Neural cell (in vitro differentiated cells): Measurements from ENCODE around the gene DNMBP. TPM values are rescaled to one million over a fixed set of nuclear protein-coding genes. Genes with fewer than 3 reads are reported as not detected.

Experiments
- H2AFZ ChIP-seq: fragments of 200-600, 300-800 bp; sonication (generic), shearing (Covaris generic); 2 replicates; pipeline ENCODE4 v1.6.0; 2014; ENCODE audit warnings: low read depth, mild to moderate bottlenecking, antibody characterized with exemption, low read length, moderate library complexity
- H3F3A ChIP-seq: fragments of 200-600 bp; shearing (Covaris generic); 2 replicates; pipeline ENCODE4 v1.6.1; 2016; ENCODE audit warnings: mild to moderate bottlenecking, moderate library complexity, mixed read lengths, antibody characterized with exemption, low read length; ENCODE audit not compliant: insufficient read depth, poor library complexity, severe bottlenecking
- H3K27ac ChIP-seq: fragments of 200-600, 300-800 bp; sonication (generic), shearing (Covaris generic); 2 replicates; pipeline ENCODE4 v1.5.1; 2014; ENCODE audit warnings: mild to moderate bottlenecking, low read length, moderate library complexity
- H3K27me3 ChIP-seq: fragments of 300-800, 200-600 bp; sonication (generic), shearing (Covaris generic); 2 replicates; pipeline ENCODE4 v1.6.0; 2014; ENCODE audit warnings: mild to moderate bottlenecking, low read depth, low read length, moderate library complexity; ENCODE audit not compliant: insufficient read depth
- H3K36me3 ChIP-seq: fragments of 300-800, 200-600 bp; sonication (generic), shearing (Covaris generic); 2 replicates; pipeline ENCODE4 v1.5.1; 2014; ENCODE audit warnings: mild to moderate bottlenecking, antibody characterized with exemption, low read length, moderate library complexity; ENCODE audit not compliant: insufficient read depth
- H3K4me2 ChIP-seq: fragments of 300-800, 200-600 bp; sonication (generic), shearing (Covaris generic); 2 replicates; pipeline ENCODE4 v1.6.0; 2014; ENCODE audit warnings: mild to moderate bottlenecking, low read length
- H3K4me3 ChIP-seq: fragments of 300-800, 200-600 bp; sonication (generic), shearing (Covaris generic); 2 replicates; pipeline ENCODE4 v1.5.1; 2014; ENCODE audit warnings: mild to moderate bottlenecking, low read length, moderate library complexity
- H3K79me2 ChIP-seq: fragments of 200-600 bp; shearing (Covaris generic); replicated peaks from 2 replicates; pipeline ENCODE4 v1.6.0; 2014; ENCODE audit warnings: mild to moderate bottlenecking, low read length, moderate library complexity; ENCODE audit not compliant: insufficient read depth
- H3K9ac ChIP-seq: fragments of 300-800, 200-600 bp; sonication (generic), shearing (Covaris generic); 2 replicates; pipeline ENCODE4 v1.6.1; 2016; ENCODE audit warnings: mild to moderate bottlenecking, low read length, mixed read lengths
- H3K9me2 ChIP-seq: fragments of 200-600 bp; shearing (Covaris generic); 2 replicates; pipeline ENCODE4 v1.6.1; 2016; ENCODE audit warnings: mild to moderate bottlenecking, low read length, mixed read lengths; ENCODE audit not compliant: insufficient read depth
- H3K9me3 ChIP-seq: fragments of 200-600, 300-800 bp; sonication (generic), shearing (Covaris generic); 2 replicates; pipeline ENCODE4 v1.6.1; 2016; ENCODE audit warnings: mild to moderate bottlenecking, mixed run types, low read length, moderate library complexity, mixed read lengths
- H4K20me1 ChIP-seq: fragments of 200-600 bp; shearing (Covaris generic); 2 replicates; pipeline ENCODE4 v1.6.1; 2016; ENCODE audit warnings: mild to moderate bottlenecking, mixed run types; ENCODE audit not compliant: insufficient read depth
- CTCF ChIP-seq: fragments of 450-650 bp; IDR thresholded peaks from 2 replicates; pipeline ENCODE4 v1.5.1; 2014; ENCODE audit warnings: antibody characterized with exemption, mild to moderate bottlenecking, moderate library complexity; ENCODE audit not compliant: poor library complexity, severe bottlenecking
- EP300 ChIP-seq: fragments of 450-650 bp; conservative IDR thresholded peaks from 2 replicates; pipeline ENCODE4 v1.6.1; 2014; ENCODE audit warnings: antibody characterized with exemption, mild to moderate bottlenecking, moderate library complexity; ENCODE audit not compliant: poor library complexity, severe bottlenecking
- EZH2 ChIP-seq: fragments of 200-600, 300-800 bp; shearing (Covaris generic), sonication (generic); IDR thresholded peaks from 2 replicates; pipeline ENCODE4 v1.6.1; 2014; ENCODE audit warnings: antibody characterized with exemption, low read length, borderline replicate concordance, mild to moderate bottlenecking; ENCODE audit not compliant: insufficient read depth, poor library complexity, severe bottlenecking
- MXI1 ChIP-seq: fragments of 450-650 bp; conservative IDR thresholded peaks from 2 replicates; pipeline ENCODE4 v1.6.1; 2014; ENCODE audit warnings: antibody characterized with exemption, mild to moderate bottlenecking; ENCODE audit not compliant: poor library complexity, severe bottlenecking
- POLR2AphosphoS5 ChIP-seq: IDR thresholded peaks from 2 replicates; pipeline ENCODE4 v1.6.1; 2012
- RAD21 ChIP-seq: fragments of 450-650 bp; conservative IDR thresholded peaks from 2 replicates; pipeline ENCODE4 v1.6.1; 2014; ENCODE audit warnings: antibody characterized with exemption, mild to moderate bottlenecking, moderate library complexity
- REST ChIP-seq: IDR thresholded peaks from 2 replicates; pipeline ENCODE4 v1.6.1; 2012; ENCODE audit warnings: borderline replicate concordance
- SMC3 ChIP-seq: fragments of 450-650 bp; conservative IDR thresholded peaks from 2 replicates; pipeline ENCODE4 v1.6.1; 2014; ENCODE audit warnings: antibody characterized with exemption, mild to moderate bottlenecking, moderate library complexity; ENCODE audit not compliant: poor library complexity
- TAF1 ChIP-seq: IDR thresholded peaks from 2 replicates; pipeline ENCODE4 v1.6.1; 2012; ENCODE audit warnings: low read depth
- polyA plus RNA-seq: library from polyadenylated mRNA; depleted of rRNA; stranded (reverse); fragments of >200 nt; gene quantifications from 2 replicates; pipeline ENCODE4 v1.2.3, GENCODE V29; 2014

The DNMBP gene
- polyA plus RNA-seq, 1 donor from 2014 or later, result 2.3 TPM

- Histone ChIP-seq H3K4me2 (no peak overlapping the region), H3K27ac (no peak overlapping the region), H3K9me2 (no peaks in the 10 kb centered on the region), H3K79me2 (no peaks in the 10 kb centered on the region), H3K4me3 (no peak overlapping the region), H3K27me3 (no peaks in the 10 kb centered on the region), H3K9ac (no peak overlapping the region), H4K20me1 (no peaks in the 10 kb centered on the region), H2AFZ (no peak overlapping the region), H3K36me3 (no peaks in the 10 kb centered on the region), H3F3A (no peaks in the 10 kb centered on the region), H3K9me3 (no peaks in the 10 kb centered on the region)
- TF ChIP-seq SMC3 (no peak), TAF1 (no peak), RAD21 (no peak), MXI1 (no peak), REST (no peak)
Observed at GRCh38 chr10:99844433-99844955, 165.3 kb downstream of the DNMBP start.

GRCh38 chr10:99843310-99843709 is 166.4 kb downstream of the DNMBP start:
- Histone ChIP-seq H3K4me2 (no peak overlapping the region), H3K27ac (no peak overlapping the region), H2AFZ (no peak overlapping the region), H3K79me2 (no peaks in the 10 kb centered on the region), H3K27me3 (no peaks in the 10 kb centered on the region), H3K9me3 (no peaks in the 10 kb centered on the region), H3K9me2 (no peaks in the 10 kb centered on the region), H3F3A (no peaks in the 10 kb centered on the region), H3K9ac (no peak overlapping the region), H4K20me1 (no peaks in the 10 kb centered on the region), H3K36me3 (no peaks in the 10 kb centered on the region), H3K4me3 (no peak overlapping the region)
- TF ChIP-seq MXI1 (no peak), REST (no peak), CTCF (no peak), SMC3 (no peak), POLR2AphosphoS5 (no peak), EP300 (no peak), EZH2 (no peak), RAD21 (no peak), TAF1 (no peak)
